ENCODE data around the gene SLC6A19.

GRCh38 chr5:1270426-1270825, 69.0 kb downstream of the SLC6A19 start:
- TF ChIP-seq TARDBP (IDR thresholded peaks at IDR 0.05) (no peak), HDAC2 (IDR thresholded peaks at IDR 0.05) (no peak), TRIM24 (IDR thresholded peaks at IDR 0.05) (no peak), HDGF (IDR thresholded peaks at IDR 0.05) (no peak)
- TF ChIP-seq, protein P1, sequence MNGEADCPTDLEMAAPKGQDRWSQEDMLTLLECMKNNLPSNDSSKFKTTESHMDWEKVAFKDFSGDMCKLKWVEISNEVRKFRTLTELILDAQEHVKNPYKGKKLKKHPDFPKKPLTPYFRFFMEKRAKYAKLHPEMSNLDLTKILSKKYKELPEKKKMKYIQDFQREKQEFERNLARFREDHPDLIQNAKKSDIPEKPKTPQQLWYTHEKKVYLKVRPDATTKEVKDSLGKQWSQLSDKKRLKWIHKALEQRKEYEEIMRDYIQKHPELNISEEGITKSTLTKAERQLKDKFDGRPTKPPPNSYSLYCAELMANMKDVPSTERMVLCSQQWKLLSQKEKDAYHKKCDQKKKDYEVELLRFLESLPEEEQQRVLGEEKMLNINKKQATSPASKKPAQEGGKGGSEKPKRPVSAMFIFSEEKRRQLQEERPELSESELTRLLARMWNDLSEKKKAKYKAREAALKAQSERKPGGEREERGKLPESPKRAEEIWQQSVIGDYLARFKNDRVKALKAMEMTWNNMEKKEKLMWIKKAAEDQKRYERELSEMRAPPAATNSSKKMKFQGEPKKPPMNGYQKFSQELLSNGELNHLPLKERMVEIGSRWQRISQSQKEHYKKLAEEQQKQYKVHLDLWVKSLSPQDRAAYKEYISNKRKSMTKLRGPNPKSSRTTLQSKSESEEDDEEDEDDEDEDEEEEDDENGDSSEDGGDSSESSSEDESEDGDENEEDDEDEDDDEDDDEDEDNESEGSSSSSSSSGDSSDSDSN (IDR thresholded peaks at IDR 0.05; ENCODE audit: borderline replicate concordance in 1 of 2, low read depth in 2 of 2, low read length in 2 of 2) = no peak

Data from K562 (cell line).